Aorta (tissue), 5 donors: ENCODE measurements around the gene MMP25. TPM values are rescaled to one million over a fixed set of nuclear protein-coding genes. Genes with fewer than 3 reads are reported as not detected.
"Not testable (repeated sequence)": the region's sequence is repeated elsewhere in the genome, so short reads cannot be mapped to it uniquely, and the experiment has no call there.

Experiments
- ATAC-seq: fragments of 200-7000 bp; cut with Tn5 transposase; one replicate; pipeline ENCODE4 v1.9.1; 2022; ENCODE audit warnings: moderate library complexity; ENCODE audit not compliant: low FRiP score
- DNase-seq, 2 donors: peaks; one replicate each; pipeline ENCODE4 v3.0.0-alpha.2; 2020
- H3K27ac ChIP-seq, 2 donors: one replicate each; pipeline ENCODE4 v1.5.1; 2013; ENCODE audit warnings: low read length in 2 of 2, mild to moderate bottlenecking in 2 of 2, moderate library complexity in 2 of 2, control low read depth in 1 of 2, inconsistent platforms in 1 of 2, low read depth in 1 of 2
- H3K27me3 ChIP-seq, 2 donors: one replicate each; pipeline ENCODE4 v1.6.1; 2013; ENCODE audit warnings: control low read depth in 1 of 2, low read length in 1 of 2, mild to moderate bottlenecking in 1 of 2, moderate library complexity in 1 of 2; ENCODE audit not compliant: insufficient read depth in 2 of 2, control insufficient read depth in 1 of 2
- H3K36me3 ChIP-seq, 2 donors: one replicate each; pipeline ENCODE4 v1.6.1; 2013; ENCODE audit warnings: control low read depth in 1 of 2, low read length in 1 of 2, mild to moderate bottlenecking in 1 of 2; ENCODE audit not compliant: insufficient read depth in 2 of 2, control insufficient read depth in 1 of 2
- H3K4me1 ChIP-seq, 2 donors: one replicate each; pipeline ENCODE4 v1.6.1; 2013; ENCODE audit warnings: low read length in 2 of 2, control low read depth in 1 of 2, mild to moderate bottlenecking in 1 of 2, moderate library complexity in 1 of 2; ENCODE audit not compliant: insufficient read depth in 2 of 2, control insufficient read depth in 1 of 2
- H3K4me3 ChIP-seq, 2 donors: one replicate each; pipeline ENCODE4 v1.5.1; 2013; ENCODE audit warnings: low read length in 2 of 2, control low read depth in 1 of 2, mild to moderate bottlenecking in 1 of 2
- H3K9me3 ChIP-seq: one replicate; pipeline ENCODE4 v1.6.1; 2013; ENCODE audit warnings: mild to moderate bottlenecking, low read length; ENCODE audit not compliant: control insufficient read depth
- WGBS, 2 donors: extraction: QIAGEN DNeasy Blood & Tissue Kit; methylation state at CpG; one replicate each; pipeline ENCODE4 v1.1.7; 2013; 5-methylcytosine and 5-hydroxymethylcytosine counted together
- intact Hi-C, 2 donors: fragments of 100-400 bp; cut with DNase I; formaldehyde crosslinking; loops; one replicate each; pipeline versions ENCODE4 v1.14.2 to v1.15.0; 2022
- polyA plus RNA-seq, 2 donors: library from polyadenylated mRNA; stranded (reverse); fragments of 200-250 nt; gene quantifications; one replicate each; pipeline ENCODE4 v1.2.3, GENCODE V29; 2013
- total RNA-seq, 2 donors: library from RNA; stranded (reverse); fragmentation: NEBNext Ultra II Directional; extraction: Animal tissue kit (Norgen Biotek cat#: 25700); gene quantifications; one replicate each; pipeline ENCODE4 v1.2.1, GENCODE V29; 2021
- donor health status: healthy with polysubstance abuse.
- donor health status: Bipolar disorder and iron deficiency.
- donor health status: DM: no; HTN: no; CAD: no.
- donor health status: DM: no; HTN: no; CAD: no.
- donor health status: DM: yes; HTN: yes; CAD: no.

The MMP25 gene
- total and polyA plus RNA-seq, 4 donors: 0.36 to 11.4 (median 2.0) TPM

GRCh38 chr16:3072148-3072547 lies 25.8 kb downstream of the MMP25 start:
- H3K4me1 ChIP-seq, H3K9me3 ChIP-seq, ATAC-seq, H3K27ac ChIP-seq, intact Hi-C loops, DNase-seq, H3K27me3 ChIP-seq, H3K4me3 ChIP-seq, H3K36me3 ChIP-seq: not testable (repeated sequence)
- 66 to 71% methylated on average over 3 of the region's 4 CpGs for WGBS, 2 donors

- H3K4me1 ChIP-seq, H3K27me3 ChIP-seq, H3K36me3 ChIP-seq, intact Hi-C loops, H3K27ac ChIP-seq, DNase-seq, H3K4me3 ChIP-seq, H3K9me3 ChIP-seq, ATAC-seq: not testable (repeated sequence)
- 60 to 63% methylated on average over 5 to 16 of the region's 18 CpGs for WGBS, 2 donors
Measured at GRCh38 chr16:3072576-3073263, 26.4 kb downstream of the MMP25 start.

GRCh38 chr16:3073448-3073847 lies 27.1 kb downstream of the MMP25 start:
- intact Hi-C loops: no loop called here
- Histone ChIP-seq H3K9me3 (no peaks in the 10 kb centered on the region), H3K36me3 (no peaks in the 10 kb centered on the region), H3K27ac (no peak overlapping the region), H3K27me3 (no peaks in the 10 kb centered on the region), H3K4me3 (no peak overlapping the region), H3K4me1 (no peaks in the 10 kb centered on the region)
- DNase-seq (no peak), ATAC-seq (no peak)
- 79 to 84% methylated on average over 7 of the region's 7 CpGs for WGBS, 2 donors

- no peaks in the 10 kb centered on the region for H3K36me3 ChIP-seq
- intact Hi-C loops: no loop called here
- no peaks in the 10 kb centered on the region for H3K9me3 ChIP-seq
- H3K27ac ChIP-seq: no peak overlapping the region
- H3K4me3 ChIP-seq: no peak overlapping the region
- ATAC-seq: no peak
- H3K27me3 ChIP-seq: no peaks in the 10 kb centered on the region
- 58 to 75% methylated on average over 9 of the region's 9 CpGs for WGBS, 2 donors
- H3K4me1 ChIP-seq: no peaks in the 10 kb centered on the region
- DNase-seq: no peak
Measured at GRCh38 chr16:3074860-3075522, 28.6 kb downstream of the MMP25 start.

GRCh38 chr16:3075523-3075915 lies 29.2 kb downstream of the MMP25 start:
- WGBS, 2 donors: 26% methylated on average over 10 of the region's 10 CpGs
- Histone ChIP-seq H3K9me3 (no peaks in the 10 kb centered on the region), H3K4me3 (no peak overlapping the region), H3K36me3 (no peaks in the 10 kb centered on the region), H3K27ac (no peak overlapping the region), H3K27me3 (no peaks in the 10 kb centered on the region), H3K4me1 (no peaks in the 10 kb centered on the region)
- DNase-seq: no peak
- peak; percentile 33 for ATAC-seq
- intact Hi-C loops: no loop called here

- H3K4me3 ChIP-seq, H3K27me3 ChIP-seq, H3K9me3 ChIP-seq, DNase-seq, H3K27ac ChIP-seq, intact Hi-C loops, H3K36me3 ChIP-seq, H3K4me1 ChIP-seq: not testable (repeated sequence)
- 88 to 89% methylated on average over 6 of the region's 6 CpGs for WGBS, 2 donors
- peak; percentile 50 for ATAC-seq
Measured at GRCh38 chr16:3075946-3076345, 29.6 kb downstream of the MMP25 start.

GRCh38 chr16:3076577-3076976 lies 30.2 kb downstream of the MMP25 start:
- Histone ChIP-seq H3K27me3 (no peaks in the 10 kb centered on the region), H3K4me3 (no peak overlapping the region), H3K9me3 (no peaks in the 10 kb centered on the region), H3K36me3 (no peaks in the 10 kb centered on the region), H3K4me1 (no peaks in the 10 kb centered on the region), H3K27ac (no peak overlapping the region)
- intact Hi-C loops: no loop called here
- DNase-seq (no peak), ATAC-seq (no peak)
- 57 to 60% methylated on average over 6 of the region's 6 CpGs for WGBS, 2 donors

- Histone ChIP-seq H3K27me3 (no peaks in the 10 kb centered on the region), H3K4me1 (no peaks in the 10 kb centered on the region)
Measured at GRCh38 chr16:3080024-3080423, 33.7 kb downstream of the MMP25 start.

GRCh38 chr16:3081957-3082356 lies 35.6 kb downstream of the MMP25 start:
- 92 to 93% methylated on average over 13 of the region's 13 CpGs for WGBS, 2 donors
- H3K27me3 ChIP-seq, H3K4me3 ChIP-seq, intact Hi-C loops, H3K4me1 ChIP-seq, DNase-seq, H3K36me3 ChIP-seq, H3K9me3 ChIP-seq, ATAC-seq, H3K27ac ChIP-seq: not testable (repeated sequence)

More at GRCh38 chr16:3080024-3080423, 33.7 kb downstream of the MMP25 start:
- DNase-seq (no peak), ATAC-seq (no peak)
- H3K27ac ChIP-seq: no peak overlapping the region
- no peaks in the 10 kb centered on the region for H3K36me3 ChIP-seq
- no peaks in the 10 kb centered on the region for H3K9me3 ChIP-seq
- intact Hi-C loops: no loop called here
- H3K4me3 ChIP-seq: no peak overlapping the region
- WGBS, 2 donors: 54 to 70% methylated on average over 17 of the region's 17 CpGs
